ENCODE results near the gene KRT26.

- TF ChIP-seq CTCF (IDR thresholded peaks at IDR 0.05) (no peak), POLR2A (IDR thresholded peaks at IDR 0.05) (no peak)
These were observed 49.5 kb upstream of the KRT26 start for GRCh38 chr17:40821536-40821935.

All from body of pancreas (tissue), 4 donors.